HEK293T (cell line): Measurements from ENCODE around the gene SBDS.
"Not testable (repeated sequence)": the region's sequence is repeated elsewhere in the genome, so short reads cannot be mapped to it uniquely, and the experiment has no call there.

Source experiments
- CTCF ChIA-PET: fragments of 350-600 bp; formaldehyde crosslinking; extraction: SDS; loops from one replicate; lab custom pipeline; 2021; ENCODE audit warnings: antibody characterized with exemption, inconsistent platforms; lab: Yijun Ruan, JAX
- POLR2A ChIA-PET: fragments of 350-600 bp; formaldehyde crosslinking; extraction: SDS; loops from one replicate; lab custom pipeline; 2020; ENCODE audit warnings: antibody characterized with exemption, inconsistent platforms; lab: Yijun Ruan, JAX
- DNase-seq: peaks from one replicate; pipeline ENCODE4 v3.0.0; 2012; ENCODE audit warnings: mixed read lengths; ENCODE audit errors: extremely low spot score
- BHLHE40 ChIP-seq: fragments of 450-650 bp; IDR thresholded peaks from 2 replicates; pipeline ENCODE4 v1.6.1; 2016; ENCODE audit warnings: mild to moderate bottlenecking, moderate library complexity, borderline replicate concordance
- CTBP1 ChIP-seq: fragments of 450-650 bp; IDR thresholded peaks from 2 replicates; pipeline ENCODE4 v1.6.1; 2016; ENCODE audit warnings: borderline replicate concordance
- ELF4 ChIP-seq: fragments of 450-650 bp; IDR thresholded peaks from 2 replicates; pipeline ENCODE4 v1.6.1; 2017; ENCODE audit warnings: antibody characterized with exemption
- FOXA1 ChIP-seq: fragments of 450-650 bp; IDR thresholded peaks from 2 replicates; pipeline ENCODE4 v1.6.1; 2016; ENCODE audit warnings: mild to moderate bottlenecking
- FOXK2 ChIP-seq: fragments of 450-650 bp; IDR thresholded peaks from 2 replicates; pipeline ENCODE4 v1.6.1; 2016; ENCODE audit warnings: mild to moderate bottlenecking
- FOXM1 ChIP-seq: fragments of 450-650 bp; IDR thresholded peaks from 2 replicates; pipeline ENCODE4 v1.6.1; 2017; ENCODE audit warnings: mild to moderate bottlenecking, borderline replicate concordance
- HDGF ChIP-seq: fragments of 450-650 bp; IDR thresholded peaks from 2 replicates; pipeline ENCODE4 v1.6.1; 2017; ENCODE audit warnings: antibody characterized with exemption, borderline replicate concordance
- L3MBTL2 ChIP-seq: fragments of 450-650 bp; conservative IDR thresholded peaks from 2 replicates; pipeline ENCODE4 v1.6.1; 2016; ENCODE audit warnings: mild to moderate bottlenecking
- LEF1 ChIP-seq: fragments of 450-650 bp; IDR thresholded peaks from 2 replicates; pipeline ENCODE4 v1.6.1; 2017; ENCODE audit warnings: mild to moderate bottlenecking, borderline replicate concordance
- NFRKB ChIP-seq: fragments of 450-650 bp; IDR thresholded peaks from 2 replicates; pipeline ENCODE4 v1.6.1; 2016; ENCODE audit warnings: mild to moderate bottlenecking, moderate library complexity
- SP1 ChIP-seq: fragments of 450-650 bp; IDR thresholded peaks from 2 replicates; pipeline ENCODE4 v1.6.1; 2017
- SUZ12 ChIP-seq: fragments of 450-650 bp; IDR thresholded peaks from 2 replicates; pipeline ENCODE4 v1.6.1; 2016; ENCODE audit warnings: mild to moderate bottlenecking
- TARDBP ChIP-seq: fragments of 450-650 bp; IDR thresholded peaks from 2 replicates; pipeline ENCODE4 v1.6.1; 2016
- TF ChIP-seq, protein P1 (sequence below): fragments of 450-650 bp; IDR thresholded peaks from 2 replicates; pipeline ENCODE4 v1.6.1; 2016

Gene SBDS

DNA sequence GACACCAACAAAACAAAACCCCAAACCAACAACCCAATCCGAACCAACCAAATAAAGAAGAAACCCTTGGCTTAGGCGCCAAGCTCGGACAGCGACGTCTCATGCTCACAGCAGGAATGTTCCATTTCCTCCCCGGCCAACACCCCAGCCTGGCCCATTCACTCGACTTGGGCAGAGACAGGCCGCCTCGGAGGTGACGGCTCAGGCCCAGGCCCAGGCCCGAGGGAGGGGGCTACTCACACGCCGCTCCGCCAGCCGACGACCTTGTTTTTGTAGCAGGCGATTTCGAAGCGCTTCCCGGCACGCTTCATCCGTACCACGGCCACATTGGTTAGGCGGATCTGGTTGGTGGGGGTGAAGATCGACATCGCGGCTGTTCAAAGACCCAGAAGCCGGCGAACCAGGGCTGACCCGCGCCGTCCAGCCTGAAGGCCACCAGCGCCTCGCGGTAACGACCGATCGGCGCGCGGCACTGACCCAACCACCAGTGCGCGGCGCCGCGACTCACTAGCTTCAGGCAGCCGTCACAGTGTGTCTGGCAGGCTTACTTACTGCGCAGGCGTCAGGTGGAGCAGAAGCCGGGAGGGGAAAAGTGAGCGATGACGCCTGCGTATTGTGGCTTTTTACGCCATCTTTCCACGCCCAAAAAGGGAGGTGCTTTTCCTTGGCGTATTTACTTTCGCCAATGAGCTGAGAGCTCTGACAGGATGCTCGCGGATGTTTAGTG lies at the start of gene SBDS:
SBDS (minus strand) TSS at position 537 of the 727 bp plus-strand sequence; CDS start at position 368, 169 bp downstream.
- peak; percentile 71 for DNase-seq
- peak; percentile 87 for TF ChIP-seq L3MBTL2
- TF ChIP-seq, protein P1, sequence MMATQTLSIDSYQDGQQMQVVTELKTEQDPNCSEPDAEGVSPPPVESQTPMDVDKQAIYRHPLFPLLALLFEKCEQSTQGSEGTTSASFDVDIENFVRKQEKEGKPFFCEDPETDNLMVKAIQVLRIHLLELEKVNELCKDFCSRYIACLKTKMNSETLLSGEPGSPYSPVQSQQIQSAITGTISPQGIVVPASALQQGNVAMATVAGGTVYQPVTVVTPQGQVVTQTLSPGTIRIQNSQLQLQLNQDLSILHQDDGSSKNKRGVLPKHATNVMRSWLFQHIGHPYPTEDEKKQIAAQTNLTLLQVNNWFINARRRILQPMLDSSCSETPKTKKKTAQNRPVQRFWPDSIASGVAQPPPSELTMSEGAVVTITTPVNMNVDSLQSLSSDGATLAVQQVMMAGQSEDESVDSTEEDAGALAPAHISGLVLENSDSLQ: peak; percentile 28; the same call in 1 of the 2 replicates
- POLR2A ChIA-PET: interaction anchor here (0.7 to 1.0 kb wide), 4 partner anchors 74 to 881 kb away, joined by 3 to 6 read pairs (median 3); partner anchors contain the start of genes CRCP and TMEM248
- CTCF ChIA-PET: not testable (repeated sequence)

DNA sequence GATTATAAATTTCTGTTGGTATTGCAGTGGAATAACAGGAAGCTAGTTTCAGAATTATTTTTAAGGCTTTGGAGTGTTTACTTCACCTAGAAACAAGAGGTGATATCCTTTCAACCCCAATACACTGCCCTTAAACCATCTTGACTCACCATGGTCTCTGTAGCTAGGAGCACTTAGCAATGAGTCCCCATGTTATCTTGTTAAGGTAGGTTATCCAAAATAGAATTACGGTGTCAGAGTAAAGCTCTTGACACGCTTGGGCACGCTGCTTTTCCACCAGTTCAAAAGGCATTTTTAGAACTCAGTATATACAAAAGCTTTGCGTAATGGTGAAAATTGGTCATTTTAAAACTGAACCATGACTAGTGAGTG lies 48.2 kb upstream of the SBDS start:
- CTCF ChIA-PET, POLR2A ChIA-PET, DNase-seq: not testable (repeated sequence)

DNA sequence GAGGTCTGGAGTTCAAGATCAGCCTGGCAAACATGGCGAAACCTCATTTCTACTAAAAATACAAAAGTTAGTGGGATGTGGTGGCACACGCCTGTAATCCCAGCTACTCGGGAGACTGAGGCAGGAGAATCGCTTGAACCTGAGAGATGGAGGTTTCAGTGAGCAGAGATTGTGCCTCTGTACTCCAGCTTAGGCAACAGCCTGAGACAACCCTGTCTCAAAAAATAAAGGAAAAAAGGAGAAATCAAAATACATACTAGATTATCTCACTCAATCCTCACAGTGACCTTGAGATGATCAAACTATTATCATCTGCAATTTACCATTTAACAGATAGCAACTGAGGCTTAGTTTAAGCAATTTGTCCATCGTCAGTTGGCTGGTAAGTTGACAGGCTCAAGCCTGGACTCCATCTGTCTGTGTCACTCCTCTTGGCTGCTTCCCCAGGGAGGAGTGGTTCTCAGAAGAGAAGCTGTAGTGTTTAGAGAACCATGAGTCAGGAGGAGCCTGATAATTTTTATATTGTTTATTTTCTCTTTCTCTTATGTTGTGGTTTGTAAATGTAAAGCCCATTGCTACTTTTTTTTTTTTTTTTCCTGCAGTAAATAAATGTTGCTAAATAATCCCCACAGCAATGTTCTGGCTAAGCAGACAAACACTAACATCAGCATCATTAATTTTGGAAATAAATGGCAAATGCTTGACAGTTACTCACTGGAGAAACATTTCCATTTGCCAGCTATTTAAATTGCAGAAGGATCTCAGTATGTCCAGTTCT lies 47.6 kb upstream of the SBDS start:
- POLR2A ChIA-PET, DNase-seq, CTCF ChIA-PET: not testable (repeated sequence)

DNA sequence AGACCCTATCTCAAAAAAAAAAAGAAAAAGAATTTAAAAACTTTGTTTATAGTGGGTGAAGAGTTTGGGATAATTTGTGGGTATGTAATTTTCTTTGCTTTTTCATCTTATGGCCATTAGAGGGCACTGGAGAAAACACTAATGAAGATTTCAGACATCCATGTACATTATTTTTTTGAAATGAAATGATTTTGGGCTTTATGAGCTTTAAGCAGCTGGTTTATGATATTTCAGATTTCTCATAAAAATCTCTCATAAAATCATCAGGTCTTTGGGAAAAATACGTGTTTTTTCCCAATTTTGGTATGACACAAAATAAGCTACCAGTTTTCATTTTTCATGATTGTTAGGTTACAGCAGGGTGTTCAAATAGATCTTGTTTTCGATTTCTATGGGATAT lies 45.4 kb upstream of the SBDS start:
- DNase-seq, POLR2A ChIA-PET: not testable (repeated sequence)
- CTCF ChIA-PET: interaction anchor here (0.6 to 0.9 kb wide), 4 partner anchors 90 to 761 kb away, joined by 3 to 7 read pairs (median 4); no protein-coding TSS in a partner anchor

DNA sequence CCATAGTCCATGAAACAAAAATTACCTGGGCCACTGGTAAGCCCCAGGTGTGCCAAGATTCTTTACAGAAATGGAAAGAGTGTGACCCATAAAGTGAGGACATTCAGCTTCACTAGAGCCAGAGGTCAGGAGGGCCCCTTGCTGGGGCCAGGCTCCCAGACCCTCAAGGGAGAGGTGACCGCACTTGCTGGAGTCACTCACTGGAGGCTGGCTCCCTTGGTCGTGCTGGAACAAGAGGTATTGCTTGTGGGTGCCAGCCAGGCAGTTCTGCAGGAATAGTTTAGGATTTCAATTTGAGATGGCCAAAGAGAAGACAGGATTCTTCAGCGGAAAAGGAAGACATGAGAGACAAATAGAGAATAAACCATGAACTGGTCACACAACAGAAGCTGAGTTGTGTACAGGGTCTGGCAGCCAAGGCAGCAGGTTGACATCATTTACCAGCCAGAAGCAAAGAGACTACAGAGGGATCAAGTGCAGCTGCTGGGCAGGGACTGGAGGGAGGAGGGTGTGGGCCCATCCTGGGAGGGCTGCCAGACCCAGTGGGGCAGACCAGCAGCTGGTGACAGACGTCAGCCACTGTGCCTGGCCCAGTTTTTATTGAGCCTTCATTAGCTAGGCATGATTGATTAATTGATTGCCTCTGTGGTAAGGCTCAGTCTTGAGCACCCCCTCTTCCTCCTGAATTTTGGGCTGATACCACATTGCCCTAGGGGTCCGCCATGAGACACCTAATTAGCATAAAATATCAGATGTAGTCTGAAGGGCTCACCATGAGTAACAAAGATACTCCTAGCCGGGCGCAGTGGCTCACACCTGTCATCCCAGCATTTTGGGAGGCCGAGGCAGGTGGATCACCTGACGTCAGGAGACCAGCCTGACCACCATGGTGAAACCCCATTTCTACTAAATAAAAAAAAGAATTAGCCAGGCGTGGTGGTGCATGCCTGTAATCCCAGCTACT lies 41.3 kb upstream of the SBDS start:
- DNase-seq, CTCF ChIA-PET: not testable (repeated sequence)

DNA sequence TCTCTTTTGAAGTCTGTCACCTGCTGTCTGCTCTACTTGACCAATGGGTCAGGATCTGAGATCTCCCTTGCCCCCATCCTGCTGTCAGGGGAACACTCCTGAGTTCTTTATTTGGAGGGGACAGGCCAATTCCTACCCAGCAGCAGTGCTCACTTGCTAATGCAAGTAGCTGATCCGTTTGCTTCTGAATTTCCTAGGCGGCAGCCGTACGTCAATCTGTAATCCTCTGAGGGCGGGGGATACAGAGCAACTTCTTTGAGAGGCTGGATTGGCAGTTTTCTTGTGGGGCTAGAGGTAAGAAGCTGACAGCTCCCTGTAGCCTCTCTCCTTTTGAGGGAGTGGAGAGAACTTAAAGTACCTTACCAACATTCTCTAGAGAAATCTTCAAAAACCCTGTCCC lies 37.9 kb upstream of the SBDS start:
- ChIA-PET CTCF (no interaction called here), POLR2A (no interaction called here)
- DNase-seq: no peak
- TF ChIP-seq NFRKB (no peak), SUZ12 (no peak), LEF1 (no peak), FOXM1 (no peak), FOXK2 (no peak), ELF4 (no peak), FOXA1 (no peak), TARDBP (no peak), HDGF (no peak), SP1 (no peak), CTBP1 (no peak), BHLHE40 (no peak)
- TF ChIP-seq, protein P1: no peak

More for the DNA sequence above, 41.3 kb upstream of the SBDS start:
- POLR2A ChIA-PET: not testable (repeated sequence)

DNA sequence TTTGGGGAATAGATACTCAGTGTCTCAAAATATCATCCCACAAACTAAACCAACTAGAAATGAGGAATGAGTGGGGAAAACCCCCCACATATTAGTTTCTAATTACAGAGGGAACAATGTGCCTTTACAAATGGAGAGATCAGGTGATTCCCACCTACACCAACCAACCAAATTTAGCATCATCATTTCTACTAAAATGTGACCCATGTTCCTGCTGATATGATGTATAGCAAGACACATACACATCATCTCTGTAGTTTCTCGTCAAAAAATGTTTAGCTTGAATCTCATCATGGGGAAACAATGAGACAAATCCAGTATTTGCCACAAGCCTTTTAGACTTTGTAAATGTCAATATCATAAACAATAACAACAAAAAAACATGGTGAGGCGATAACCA lies 36.3 kb upstream of the SBDS start:
- CTCF ChIA-PET, POLR2A ChIA-PET, DNase-seq: not testable (repeated sequence)

DNA sequence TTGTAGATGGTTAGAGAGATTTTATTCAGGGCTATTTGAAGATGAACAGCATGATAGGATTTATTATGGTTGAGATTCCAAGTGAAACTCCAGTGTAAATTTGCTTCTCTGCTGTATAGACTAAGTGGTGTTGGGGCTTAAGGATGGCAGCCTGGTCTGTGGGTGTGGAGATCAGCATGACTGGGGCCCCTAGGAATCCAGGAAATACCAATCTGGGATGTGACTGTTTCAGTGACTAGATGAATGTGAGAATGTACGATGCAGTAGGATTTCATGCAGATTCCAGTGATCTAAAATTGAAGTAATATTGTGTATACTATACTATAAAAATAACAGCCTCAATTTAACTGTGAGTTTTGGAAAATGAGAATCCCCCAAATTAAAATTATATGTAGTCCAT lies 30.1 kb upstream of the SBDS start:
- POLR2A ChIA-PET, DNase-seq: not testable (repeated sequence)

More for the DNA sequence above, 30.1 kb upstream of the SBDS start:
- CTCF ChIA-PET: interaction anchor here (0.6 kb wide), 1 partner anchor 39 kb away, joined by 3 read pairs; no protein-coding TSS in a partner anchor
